HL-60 (cell line): ENCODE measurements around the gene DNMT3L.

Experiments
- DNase-seq, 2 experiments: peaks; one replicate each; pipeline ENCODE4 v3.0.0-alpha.2; 2010 to 2020; ENCODE audit warnings: low read depth in 1 of 2, low spot score in 1 of 2
- H3K27ac ChIP-seq: fragments of 250-450 bp; sonication (Bioruptor Pico); replicated peaks from 2 replicates; pipeline ENCODE4 v1.5.1; 2020; ENCODE audit warnings: mild to moderate bottlenecking, moderate library complexity
- H3K27me3 ChIP-seq: fragments of 250-450 bp; sonication (Bioruptor Pico); 2 replicates; pipeline ENCODE4 v1.5.1; 2021; ENCODE audit warnings: mild to moderate bottlenecking, moderate library complexity; ENCODE audit not compliant: insufficient read depth, poor library complexity, severe bottlenecking
- H3K4me3 ChIP-seq: replicated peaks from 2 replicates; pipeline ENCODE4 v1.5.1; 2011; ENCODE audit warnings: mild to moderate bottlenecking, control low read depth, low read length; ENCODE audit not compliant: insufficient read depth
- CTCF ChIP-seq: IDR thresholded peaks from one replicate; pipeline ENCODE4 v1.5.1; 2011; ENCODE audit warnings: low read length, control low read depth, inconsistent platforms; ENCODE audit not compliant: insufficient read depth
- GABPA ChIP-seq: IDR thresholded peaks from 2 replicates; pipeline ENCODE4 v1.6.1; 2012; ENCODE audit warnings: low read depth
- POLR2AphosphoS5 ChIP-seq: IDR thresholded peaks from 2 replicates; pipeline ENCODE4 v1.6.1; 2012; ENCODE audit warnings: low read depth
- SPI1 ChIP-seq: IDR thresholded peaks from 2 replicates; pipeline ENCODE4 v1.6.1; 2012; ENCODE audit warnings: low read depth, mild to moderate bottlenecking, borderline replicate concordance
- TF ChIP-seq, protein P1 (sequence below): IDR thresholded peaks from 2 replicates; pipeline ENCODE4 v1.6.1; 2012; ENCODE audit warnings: low read depth; ENCODE audit not compliant: insufficient replicate concordance

The DNMT3L gene

GRCh38 chr21:44289381-44290010 is 27.8 kb upstream of the DNMT3L start:
- DNase-seq: no peak

DNA sequence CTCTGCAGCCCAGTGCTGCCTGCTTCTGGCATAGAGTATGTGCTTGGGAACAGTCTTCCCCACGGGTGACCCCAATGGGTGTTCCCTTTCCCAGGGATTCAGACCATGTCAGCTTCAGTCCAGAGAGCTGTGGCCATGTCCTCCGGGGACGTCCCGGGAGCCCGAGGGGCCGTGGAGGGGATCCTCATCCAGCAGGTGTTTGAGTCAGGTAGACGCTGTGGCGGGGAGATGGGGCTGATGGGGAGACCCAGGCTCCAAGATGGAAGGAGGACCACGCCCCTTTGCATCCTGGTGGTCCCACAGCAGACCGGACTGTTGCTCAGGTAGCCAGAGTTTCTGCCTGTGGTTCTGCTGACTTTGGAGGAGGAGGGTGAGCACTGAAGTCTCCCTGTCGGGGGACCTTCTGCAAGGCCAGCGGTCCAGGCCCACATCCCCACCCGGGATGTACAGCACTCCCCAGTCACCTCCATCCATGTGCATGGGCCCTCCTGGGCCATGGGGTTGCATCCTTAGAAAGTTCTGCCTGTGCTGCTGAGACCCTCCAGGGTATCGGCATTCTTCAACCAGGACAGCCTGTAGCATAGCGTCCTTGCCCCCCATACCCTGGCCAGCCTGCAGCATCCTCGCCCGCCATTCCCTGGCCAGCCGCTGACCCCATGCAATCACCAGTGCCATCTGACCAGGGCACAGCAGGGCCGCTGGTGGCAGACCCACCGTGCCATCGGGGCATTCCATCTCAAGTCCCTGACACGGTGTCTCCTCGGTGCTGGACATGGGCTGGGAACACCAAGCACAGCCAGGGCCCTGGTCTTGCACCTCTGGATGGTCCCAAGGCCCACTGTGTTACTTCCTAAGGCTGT is 26.8 kb upstream of the DNMT3L start:
- Histone ChIP-seq H3K4me3 (no peak overlapping the region), H3K27me3 (no peaks in the 10 kb centered on the region), H3K27ac (no peak overlapping the region)
- no peak for TF ChIP-seq SPI1
- TF ChIP-seq CTCF: no peak
- no peak for TF ChIP-seq GABPA
- TF ChIP-seq POLR2AphosphoS5: no peak
- TF ChIP-seq, protein P1, sequence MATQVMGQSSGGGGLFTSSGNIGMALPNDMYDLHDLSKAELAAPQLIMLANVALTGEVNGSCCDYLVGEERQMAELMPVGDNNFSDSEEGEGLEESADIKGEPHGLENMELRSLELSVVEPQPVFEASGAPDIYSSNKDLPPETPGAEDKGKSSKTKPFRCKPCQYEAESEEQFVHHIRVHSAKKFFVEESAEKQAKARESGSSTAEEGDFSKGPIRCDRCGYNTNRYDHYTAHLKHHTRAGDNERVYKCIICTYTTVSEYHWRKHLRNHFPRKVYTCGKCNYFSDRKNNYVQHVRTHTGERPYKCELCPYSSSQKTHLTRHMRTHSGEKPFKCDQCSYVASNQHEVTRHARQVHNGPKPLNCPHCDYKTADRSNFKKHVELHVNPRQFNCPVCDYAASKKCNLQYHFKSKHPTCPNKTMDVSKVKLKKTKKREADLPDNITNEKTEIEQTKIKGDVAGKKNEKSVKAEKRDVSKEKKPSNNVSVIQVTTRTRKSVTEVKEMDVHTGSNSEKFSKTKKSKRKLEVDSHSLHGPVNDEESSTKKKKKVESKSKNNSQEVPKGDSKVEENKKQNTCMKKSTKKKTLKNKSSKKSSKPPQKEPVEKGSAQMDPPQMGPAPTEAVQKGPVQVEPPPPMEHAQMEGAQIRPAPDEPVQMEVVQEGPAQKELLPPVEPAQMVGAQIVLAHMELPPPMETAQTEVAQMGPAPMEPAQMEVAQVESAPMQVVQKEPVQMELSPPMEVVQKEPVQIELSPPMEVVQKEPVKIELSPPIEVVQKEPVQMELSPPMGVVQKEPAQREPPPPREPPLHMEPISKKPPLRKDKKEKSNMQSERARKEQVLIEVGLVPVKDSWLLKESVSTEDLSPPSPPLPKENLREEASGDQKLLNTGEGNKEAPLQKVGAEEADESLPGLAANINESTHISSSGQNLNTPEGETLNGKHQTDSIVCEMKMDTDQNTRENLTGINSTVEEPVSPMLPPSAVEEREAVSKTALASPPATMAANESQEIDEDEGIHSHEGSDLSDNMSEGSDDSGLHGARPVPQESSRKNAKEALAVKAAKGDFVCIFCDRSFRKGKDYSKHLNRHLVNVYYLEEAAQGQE: no peak
- DNase-seq: no peak

More at GRCh38 chr21:44289381-44290010, 27.8 kb upstream of the DNMT3L start:
- Histone ChIP-seq H3K4me3 (no peak overlapping the region), H3K27me3 (no peaks in the 10 kb centered on the region), H3K27ac (no peak overlapping the region)
- TF ChIP-seq GABPA: no peak

DNA sequence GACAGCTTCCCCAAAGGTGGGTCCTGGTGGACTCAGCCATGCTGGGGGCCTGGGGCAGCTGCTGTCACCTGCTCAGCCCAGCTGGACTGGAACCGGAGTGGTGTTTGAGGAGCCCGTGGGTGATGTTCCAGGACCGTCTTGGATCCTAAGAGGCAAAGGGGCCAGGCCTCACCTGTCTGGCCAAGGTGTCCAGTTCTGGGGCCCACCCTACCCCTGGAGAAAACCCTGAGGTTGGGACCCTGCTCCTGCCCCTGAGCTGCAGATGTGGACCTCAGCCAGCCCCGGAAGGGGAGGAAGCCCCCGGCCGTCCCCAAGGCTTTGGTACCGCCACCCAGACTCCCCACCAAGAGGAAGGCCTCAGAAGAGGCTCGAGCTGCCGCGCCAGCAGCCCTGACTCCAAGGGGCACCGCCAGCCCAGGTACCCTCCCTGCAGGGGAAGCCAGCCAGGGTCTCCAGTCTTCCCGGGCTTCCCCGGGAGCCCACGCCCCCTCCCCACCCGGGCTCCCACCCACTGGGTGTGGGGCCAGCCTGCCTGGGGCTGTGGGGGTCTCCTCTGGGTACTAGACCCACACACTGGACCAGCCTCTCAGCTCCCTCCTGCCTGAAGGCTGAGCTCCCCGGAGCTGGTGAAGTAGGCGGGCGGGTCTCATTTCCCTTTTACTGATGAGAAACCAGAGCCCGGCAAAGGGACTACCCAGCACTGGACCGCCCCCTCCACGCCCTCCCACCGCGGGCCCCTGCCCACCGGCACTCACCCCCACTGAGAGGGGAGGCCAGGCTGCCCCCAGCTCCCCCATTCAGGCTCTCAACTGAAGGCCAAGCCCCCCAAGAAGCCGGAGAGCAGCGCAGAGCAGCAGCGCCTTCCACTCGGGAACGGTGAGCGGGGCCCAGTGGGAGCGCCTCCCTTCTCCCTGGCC is 25.3 kb upstream of the DNMT3L start:
- Histone ChIP-seq H3K27ac (no peak overlapping the region), H3K4me3 (no peak overlapping the region), H3K27me3 (no peaks in the 10 kb centered on the region)
- no peak for TF ChIP-seq CTCF
- TF ChIP-seq SPI1: no peak
- no peak for TF ChIP-seq POLR2AphosphoS5
- no peak for TF ChIP-seq GABPA
- TF ChIP-seq, protein P1: no peak
- no peak for DNase-seq
